HG03575 (cell line): ENCODE results near the gene SLC38A11.

ENCODE experiments used
- ATAC-seq: cut with Tn5 transposase; IDR thresholded peaks from one replicate; pipeline ENCODE4 v1.9.1; 2021; ENCODE audit not compliant: unreplicated experiment, insufficient number of reproducible peaks, low FRiP score; ENCODE audit errors: extremely low read depth

SLC38A11 gene

DNA sequence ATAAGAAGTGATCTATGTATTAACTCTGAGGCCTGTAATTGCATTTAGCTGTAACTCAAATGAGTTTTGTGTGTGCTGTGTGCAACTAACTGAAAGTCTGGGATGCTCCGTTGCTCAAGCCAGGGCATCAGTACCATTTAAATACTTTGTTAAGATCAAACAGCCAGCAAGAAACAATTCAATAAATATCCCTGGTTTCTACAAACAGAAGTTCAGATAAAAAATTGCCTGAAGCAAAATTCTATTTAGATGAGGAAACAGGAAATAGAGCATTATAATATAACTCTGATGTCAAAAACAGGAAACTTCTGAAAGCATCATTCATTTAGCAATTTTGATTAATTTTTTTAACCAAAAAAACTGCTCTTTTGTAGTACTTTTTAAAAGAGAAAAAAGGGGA, 18.9 kb upstream of the SLC38A11 start:
- ATAC-seq = no peak

DNA sequence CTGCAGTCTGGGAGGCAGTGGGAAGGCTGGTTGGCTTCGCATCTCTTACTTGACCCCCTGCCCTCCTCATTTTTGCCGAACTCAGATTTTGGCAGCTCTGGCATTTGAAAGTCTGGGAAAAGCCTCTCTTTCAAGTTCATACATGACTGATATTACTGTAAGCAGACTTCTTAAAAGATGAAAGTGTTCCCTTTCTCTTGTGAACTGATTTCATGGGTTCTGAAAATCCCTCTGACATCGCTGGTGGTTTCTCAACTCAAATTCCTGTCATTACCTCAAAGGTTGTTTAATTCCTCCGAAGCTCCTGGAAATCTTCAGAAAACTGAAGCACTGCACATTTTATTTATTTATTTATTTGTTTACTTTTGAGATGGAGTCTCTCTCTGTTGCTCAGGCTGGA, 16.9 kb upstream of the SLC38A11 start:
- ATAC-seq = no peak

DNA sequence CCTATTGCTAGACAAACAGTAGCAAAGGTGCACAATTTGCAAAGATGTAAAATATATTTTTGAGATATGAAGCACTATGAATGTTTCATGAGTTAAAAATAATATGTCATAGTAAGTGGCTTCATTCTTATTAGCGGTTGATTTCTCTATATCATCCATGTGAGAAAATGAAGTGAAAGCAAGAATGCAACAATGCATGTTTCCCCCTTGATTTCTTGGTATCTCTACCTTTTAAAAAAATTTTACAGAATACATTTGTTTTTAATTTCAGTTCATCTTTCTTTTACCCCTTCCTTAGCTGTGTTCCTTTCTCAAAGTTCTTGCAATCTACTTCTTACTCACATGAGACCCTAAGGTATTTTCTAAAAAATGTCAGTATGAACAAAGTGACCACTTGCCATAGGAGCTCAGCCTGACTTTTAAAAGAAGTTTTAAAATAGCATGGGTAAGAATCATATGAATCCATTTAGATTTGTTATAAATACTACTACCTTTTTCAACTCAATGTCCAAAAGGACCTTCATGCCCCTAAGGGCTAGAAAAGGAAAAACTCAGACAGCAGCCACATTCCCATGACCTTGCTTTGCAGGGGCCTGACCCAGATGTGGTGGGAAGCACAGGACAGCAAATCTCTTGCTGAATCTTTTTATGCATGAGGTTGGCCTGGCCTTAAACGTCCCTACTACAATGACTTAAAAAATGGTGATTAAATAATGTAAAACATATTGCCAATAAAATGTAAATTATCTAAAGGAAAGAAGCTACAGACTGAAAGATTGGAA, 14.8 kb upstream of the SLC38A11 start:
- ATAC-seq = no peak

- no peak for ATAC-seq
Observed at GRCh38 chr2:164967781-164968228, 12.5 kb upstream of the SLC38A11 start.

DNA sequence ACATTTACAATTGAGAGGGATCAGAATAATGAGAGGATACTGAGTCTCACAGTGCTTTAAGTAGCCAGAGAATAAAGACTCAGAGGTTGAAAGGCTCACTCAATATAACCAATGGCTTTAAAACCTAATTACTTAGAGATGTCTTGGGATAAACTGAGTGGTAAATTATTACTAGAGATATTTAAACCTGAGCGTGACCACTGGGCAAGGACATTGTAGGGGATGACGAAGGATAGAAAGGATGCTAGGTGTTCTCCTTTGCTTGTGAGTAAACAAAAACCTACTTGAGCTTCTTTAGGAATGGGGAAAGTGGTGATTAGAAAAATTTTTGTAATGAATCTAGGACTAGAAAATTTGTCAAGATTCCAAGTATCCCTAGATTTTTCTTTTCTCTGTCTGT, 12.0 kb upstream of the SLC38A11 start:
- no peak for ATAC-seq

GRCh38 chr2:164964700-164965099, 9.4 kb upstream of the SLC38A11 start:
- ATAC-seq = no peak

DNA sequence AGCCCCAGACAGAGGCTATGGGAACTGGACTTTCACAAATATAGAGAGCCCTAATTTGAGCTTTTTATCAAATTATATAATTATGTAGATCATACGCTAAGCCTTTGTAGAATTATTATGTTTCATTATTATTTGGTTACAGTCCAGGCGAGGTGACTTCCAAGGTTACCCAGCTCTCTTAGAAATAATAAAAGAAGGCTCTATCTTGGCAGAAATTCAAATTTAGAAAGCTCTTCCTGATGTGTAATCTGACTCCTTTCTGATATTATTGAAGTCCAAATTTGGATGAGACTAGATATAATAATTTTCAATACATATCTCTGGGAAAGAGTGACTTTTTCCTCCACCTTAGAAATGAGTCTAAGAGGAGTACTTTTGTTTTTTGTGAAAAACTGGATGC, 4.8 kb upstream of the SLC38A11 start:
- no peak for ATAC-seq

DNA sequence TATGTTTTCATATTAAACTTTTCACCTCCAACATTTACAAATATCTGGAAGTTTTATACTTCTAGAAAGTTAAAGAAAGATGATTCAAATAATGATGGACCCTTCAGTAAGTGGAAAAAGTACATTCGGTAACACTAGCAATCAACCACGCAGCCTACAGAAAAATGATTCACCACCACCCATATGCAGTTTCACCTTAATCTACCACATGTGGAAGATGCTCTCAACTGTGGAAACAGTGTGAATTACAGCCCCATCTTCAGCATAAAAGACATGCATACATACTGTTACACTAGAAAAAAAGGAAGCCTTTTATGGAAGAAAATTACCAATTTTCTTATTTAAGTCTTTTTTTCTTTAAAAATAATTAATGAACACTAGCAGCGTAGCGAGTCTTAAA, 1.1 kb downstream of the SLC38A11 start:
- ATAC-seq = no peak

GRCh38 chr2:164953279-164953678, 2.0 kb downstream of the SLC38A11 start:
- ATAC-seq = no peak

- no peak for ATAC-seq
Observed at GRCh38 chr2:164952057-164952702, 3.1 kb downstream of the SLC38A11 start.

GRCh38 chr2:164948540-164948939, 6.8 kb downstream of the SLC38A11 start:
- no peak for ATAC-seq

DNA sequence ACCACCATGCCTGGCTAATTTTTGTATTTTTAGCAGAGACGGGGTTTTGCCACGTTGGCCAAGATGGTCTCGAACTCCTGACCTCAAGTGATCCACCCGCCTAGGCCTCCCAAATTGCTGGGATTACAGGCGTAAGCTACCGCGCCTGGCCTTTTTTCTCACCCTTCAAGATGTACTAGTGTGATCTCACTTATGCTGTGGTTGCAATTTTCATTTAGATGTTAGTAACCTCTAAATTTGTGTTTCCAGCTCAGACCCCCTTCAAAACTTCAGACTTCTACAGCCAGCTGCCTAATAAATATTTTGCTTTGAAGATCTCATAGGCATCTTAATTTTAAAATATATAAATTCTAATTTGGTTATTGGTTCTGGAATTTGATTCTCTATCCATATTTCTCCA, 8.0 kb downstream of the SLC38A11 start:
- no peak for ATAC-seq

DNA sequence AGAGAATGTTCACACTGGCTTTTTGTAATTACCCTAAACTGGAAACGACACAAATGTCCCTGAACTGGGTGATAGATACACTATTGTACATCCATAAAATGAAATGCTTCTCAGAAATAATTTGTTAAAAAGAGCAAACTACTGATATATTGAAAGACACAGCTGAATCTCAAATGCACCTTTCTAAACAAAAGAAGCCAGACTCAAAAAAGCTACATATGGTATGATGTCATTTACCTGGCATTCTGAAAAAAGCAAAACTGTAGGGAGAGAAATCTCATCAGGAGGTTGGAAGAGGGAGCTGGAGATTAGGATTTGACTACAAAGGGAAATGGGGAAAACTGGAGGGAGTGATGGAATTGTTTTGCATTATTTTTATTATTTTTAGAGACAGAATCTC, 12.0 kb downstream of the SLC38A11 start:
- ATAC-seq = no peak

- no peak for ATAC-seq
Observed at GRCh38 chr2:164937864-164938401, 17.4 kb downstream of the SLC38A11 start.

- ATAC-seq = no peak
Observed at GRCh38 chr2:164935118-164936101, 19.9 kb downstream of the SLC38A11 start.

GRCh38 chr2:164934401-164935117, 20.8 kb downstream of the SLC38A11 start:
- no peak for ATAC-seq

GRCh38 chr2:164933671-164934189, 21.6 kb downstream of the SLC38A11 start:
- no peak for ATAC-seq

DNA sequence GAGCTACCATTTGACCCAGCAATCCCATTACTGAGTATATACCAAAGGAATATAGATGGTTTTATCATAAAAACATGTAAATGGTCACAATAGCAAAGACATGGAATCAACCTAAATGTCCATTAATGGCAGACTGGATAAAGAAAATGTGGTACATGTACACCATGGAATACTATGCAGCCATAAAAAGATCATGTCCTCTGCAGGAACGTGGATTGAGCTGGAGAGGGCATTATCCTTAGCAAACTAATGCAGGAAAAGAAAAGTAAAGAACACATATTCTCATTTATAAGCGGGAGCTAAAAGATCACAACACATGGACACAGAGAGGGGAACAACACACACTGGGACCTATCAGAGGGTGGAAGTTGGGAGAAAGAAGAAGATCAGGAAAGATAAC, 22.9 kb downstream of the SLC38A11 start:
- no peak for ATAC-seq
